ENCODE measurements around the gene NPY4R2.
"Not testable (repeated sequence)": the region's sequence is repeated elsewhere in the genome, so short reads cannot be mapped to it uniquely, and the experiment has no call there.

Gene NPY4R2, protein sequence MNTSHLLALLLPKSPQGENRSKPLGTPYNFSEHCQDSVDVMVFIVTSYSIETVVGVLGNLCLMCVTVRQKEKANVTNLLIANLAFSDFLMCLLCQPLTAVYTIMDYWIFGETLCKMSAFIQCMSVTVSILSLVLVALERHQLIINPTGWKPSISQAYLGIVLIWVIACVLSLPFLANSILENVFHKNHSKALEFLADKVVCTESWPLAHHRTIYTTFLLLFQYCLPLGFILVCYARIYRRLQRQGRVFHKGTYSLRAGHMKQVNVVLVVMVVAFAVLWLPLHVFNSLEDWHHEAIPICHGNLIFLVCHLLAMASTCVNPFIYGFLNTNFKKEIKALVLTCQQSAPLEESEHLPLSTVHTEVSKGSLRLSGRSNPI

GRCh38 chr10:47918475-47918874, at the start of gene NPY4R2:
NPY4R2 (plus strand) TSS chr10:47918662; CDS start chr10:47921988, 3,326 bp downstream.
- not testable (repeated sequence) for DNase-seq (ENCODE audit: low read depth, low spot score)

GRCh38 chr10:47870887-47871286, 47.6 kb upstream of the NPY4R2 start:
- DNase-seq (ENCODE audit: low read depth, low spot score) = not testable (repeated sequence)

DNA sequence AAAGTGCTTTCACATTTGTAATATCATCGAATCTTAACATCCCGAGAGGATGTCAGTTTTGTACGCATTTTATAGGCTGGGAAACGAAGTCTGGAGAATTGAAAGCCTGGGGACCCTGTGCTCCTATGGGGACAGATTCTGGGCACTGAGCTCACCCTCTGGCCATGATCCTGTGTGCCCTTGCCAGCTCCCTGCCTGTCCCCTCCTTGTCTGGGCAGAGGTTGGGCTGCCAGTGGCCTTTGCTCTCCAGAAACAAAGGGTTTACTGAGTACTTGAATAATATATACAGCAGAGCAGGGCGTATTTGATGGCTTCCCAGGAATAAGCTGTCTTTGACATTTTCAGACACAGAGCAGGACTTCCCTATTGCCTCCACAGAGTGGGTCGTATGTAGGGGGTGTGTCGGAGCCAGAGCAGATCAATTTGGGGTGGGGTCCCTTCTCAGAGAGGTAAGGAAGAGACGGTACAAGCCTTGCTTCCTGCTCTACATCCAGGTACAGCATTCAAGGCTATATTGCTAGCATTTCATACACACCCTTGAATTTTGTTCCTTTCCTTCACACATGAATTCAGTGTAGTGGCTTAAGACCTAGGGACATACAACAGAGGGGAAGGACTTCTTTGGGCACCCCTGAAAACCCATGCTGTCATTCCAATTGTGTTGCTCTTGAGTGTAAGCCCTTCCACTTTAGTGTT, 46.8 kb upstream of the NPY4R2 start:
- not testable (repeated sequence) for DNase-seq (ENCODE audit: low read depth, low spot score)

DNA sequence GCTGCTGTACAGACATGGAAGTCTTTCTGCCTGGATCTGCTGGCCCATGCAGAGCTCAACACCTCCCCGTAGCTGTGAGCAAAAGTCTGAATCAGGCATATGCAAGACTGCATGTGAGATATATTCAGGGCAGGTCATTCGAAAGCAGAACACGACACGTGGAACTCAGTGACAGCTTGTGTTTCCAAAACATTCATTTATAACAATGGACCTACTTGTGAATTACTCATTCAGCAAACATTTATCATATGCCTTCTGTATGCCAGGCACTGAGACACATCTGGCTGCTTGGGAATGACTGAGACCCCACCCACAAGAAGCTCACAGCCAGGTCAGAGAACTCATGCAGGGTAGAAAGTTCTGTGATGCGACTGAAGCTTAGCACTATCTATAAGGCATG, 46.2 kb upstream of the NPY4R2 start:
- DNase-seq (ENCODE audit: low read depth, low spot score) = not testable (repeated sequence)

DNA sequence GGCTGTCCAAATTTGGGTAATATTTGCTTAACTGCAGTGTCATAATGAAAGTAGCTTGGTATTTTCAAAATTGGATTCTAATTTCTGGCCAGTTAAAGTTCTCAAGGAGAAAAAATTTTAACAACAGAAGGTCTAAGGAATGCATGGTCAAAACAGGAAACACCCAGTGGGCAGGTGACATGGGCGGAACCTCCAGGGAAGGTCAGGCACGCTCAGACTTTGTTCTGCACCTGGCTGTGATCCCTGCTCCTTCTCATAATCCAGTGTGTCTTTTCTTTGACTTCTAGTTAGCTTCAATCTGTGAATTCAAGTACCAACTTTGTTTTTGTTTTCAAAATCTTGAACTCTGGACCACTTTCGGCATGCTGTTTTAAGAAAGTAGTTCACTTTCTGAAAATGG, 34.2 kb upstream of the NPY4R2 start:
- not testable (repeated sequence) for DNase-seq (ENCODE audit: low read depth, low spot score)

- DNase-seq (ENCODE audit: low read depth, low spot score) = not testable (repeated sequence)
Observed at GRCh38 chr10:47884934-47885333, 33.5 kb upstream of the NPY4R2 start.

DNA sequence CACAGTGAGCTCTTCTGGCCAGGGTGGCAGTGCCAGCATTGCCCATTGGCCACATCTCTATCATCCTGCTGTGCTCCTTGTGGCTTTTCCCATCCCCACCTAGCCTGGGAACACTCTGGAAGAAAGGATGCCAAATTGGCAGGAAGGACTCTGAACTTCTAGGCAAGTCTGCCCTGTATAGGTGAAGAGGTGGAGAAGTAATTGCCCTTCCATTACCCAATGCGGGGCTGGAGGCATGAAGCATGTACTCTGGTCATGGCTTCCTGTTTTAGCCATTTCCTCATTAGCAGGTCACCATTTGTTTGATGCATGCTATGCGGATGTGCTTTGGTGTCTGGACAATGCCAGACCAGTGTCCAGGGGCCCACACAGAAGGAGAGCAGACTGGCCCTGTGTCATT, 32.1 kb upstream of the NPY4R2 start:
- DNase-seq (ENCODE audit: low read depth, low spot score) = not testable (repeated sequence)

GRCh38 chr10:47886827-47887226, 31.6 kb upstream of the NPY4R2 start:
- not testable (repeated sequence) for DNase-seq (ENCODE audit: low read depth, low spot score)

- not testable (repeated sequence) for DNase-seq (ENCODE audit: low read depth, low spot score)
Observed at GRCh38 chr10:47890737-47891136, 27.7 kb upstream of the NPY4R2 start.

- not testable (repeated sequence) for DNase-seq (ENCODE audit: low read depth, low spot score)
Observed at GRCh38 chr10:47892494-47893261, 25.8 kb upstream of the NPY4R2 start.

DNA sequence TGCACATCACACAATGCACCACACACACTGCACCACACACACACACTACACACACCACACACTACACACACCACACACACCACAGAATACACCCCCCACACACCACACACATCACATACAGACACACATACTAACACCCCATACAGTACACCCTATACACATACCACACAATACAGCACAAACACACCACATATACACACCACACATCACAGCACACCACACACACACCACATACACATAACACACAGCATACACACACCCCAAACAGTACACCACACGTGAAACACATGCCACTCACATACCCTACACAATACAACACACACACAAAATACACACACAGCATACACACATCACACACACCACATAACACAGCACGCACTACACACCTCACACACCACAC, 23.9 kb upstream of the NPY4R2 start:
- DNase-seq (ENCODE audit: low read depth, low spot score) = not testable (repeated sequence)

GRCh38 chr10:47897813-47898212, 20.6 kb upstream of the NPY4R2 start:
- DNase-seq (ENCODE audit: low read depth, low spot score) = not testable (repeated sequence)

DNA sequence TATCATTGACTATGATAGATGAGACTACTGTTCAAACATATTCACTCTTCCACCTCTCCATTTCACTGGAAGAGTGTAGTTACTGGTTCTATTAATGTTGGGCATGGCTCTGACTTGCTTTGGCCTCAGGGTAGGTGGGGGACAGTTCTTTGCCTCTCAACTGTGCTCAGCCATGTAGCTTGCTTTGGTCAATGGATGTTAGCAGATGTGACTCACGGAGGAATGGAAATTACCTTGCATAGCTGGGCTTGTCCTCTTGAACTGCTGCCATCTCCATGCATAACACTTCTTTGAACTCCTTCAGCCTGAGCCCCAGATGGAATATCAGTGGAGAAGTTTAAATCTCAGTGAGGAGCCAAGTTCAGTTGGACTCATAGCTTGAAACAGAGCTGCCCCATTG, 9.1 kb upstream of the NPY4R2 start:
- not testable (repeated sequence) for DNase-seq (ENCODE audit: low read depth, low spot score)

GRCh38 chr10:47910486-47910885, 8.0 kb upstream of the NPY4R2 start:
- not testable (repeated sequence) for DNase-seq (ENCODE audit: low read depth, low spot score)

DNA sequence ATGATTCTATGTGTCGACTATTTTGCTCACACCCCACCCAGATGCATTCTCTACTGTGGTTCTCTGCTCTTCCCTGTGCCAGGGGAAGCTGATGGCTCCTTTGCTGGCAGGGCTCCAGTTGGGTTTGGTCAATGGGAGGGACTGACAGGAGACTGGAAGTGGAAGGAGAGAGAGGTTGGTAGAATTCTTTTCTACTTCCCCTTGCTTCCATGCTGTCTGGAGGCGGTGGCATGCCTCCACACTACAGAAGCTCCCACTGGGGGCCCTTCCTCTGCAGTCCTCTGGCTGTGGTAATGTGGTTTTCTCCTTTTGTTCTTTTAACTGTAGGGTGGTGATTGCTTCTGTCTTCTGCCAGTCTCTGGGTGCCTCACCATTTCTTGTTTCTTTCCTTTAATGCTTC, 4.4 kb upstream of the NPY4R2 start:
- not testable (repeated sequence) for DNase-seq (ENCODE audit: low read depth, low spot score)

DNA sequence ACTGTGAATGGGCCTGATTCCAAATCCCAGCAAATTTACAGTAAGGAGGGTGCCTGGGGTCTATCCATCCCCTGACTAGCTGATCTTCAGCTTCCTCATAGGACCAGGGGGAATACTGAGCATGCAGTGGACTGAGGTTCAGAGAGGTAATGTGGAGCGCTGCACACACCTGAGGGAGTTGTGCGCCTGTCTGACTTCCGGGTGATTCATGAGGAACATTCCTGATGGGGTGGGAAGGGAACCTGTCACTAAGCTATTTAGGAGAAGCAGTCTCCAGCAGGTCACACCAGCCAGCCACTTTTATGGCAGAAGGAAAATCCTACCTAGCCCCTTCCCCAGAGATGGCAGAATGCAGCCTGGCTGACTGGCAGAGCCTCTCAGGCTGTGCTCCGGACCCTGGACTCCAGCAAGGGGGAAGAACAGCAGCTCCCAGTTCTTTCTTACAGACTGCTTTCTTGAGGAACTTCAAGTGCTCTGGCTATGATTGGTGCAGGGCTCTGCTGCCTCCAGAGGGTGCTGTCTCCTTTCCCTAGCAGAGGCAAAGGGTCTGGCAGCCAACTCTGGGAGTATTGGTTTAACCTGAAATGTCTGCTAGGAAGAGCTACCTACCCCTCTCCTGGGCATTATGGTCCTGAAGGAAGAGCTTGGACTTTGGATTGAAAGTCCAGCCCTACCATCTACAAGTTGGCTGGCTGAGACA, 2.5 kb upstream of the NPY4R2 start:
- DNase-seq (ENCODE audit: low read depth, low spot score) = not testable (repeated sequence)

DNA sequence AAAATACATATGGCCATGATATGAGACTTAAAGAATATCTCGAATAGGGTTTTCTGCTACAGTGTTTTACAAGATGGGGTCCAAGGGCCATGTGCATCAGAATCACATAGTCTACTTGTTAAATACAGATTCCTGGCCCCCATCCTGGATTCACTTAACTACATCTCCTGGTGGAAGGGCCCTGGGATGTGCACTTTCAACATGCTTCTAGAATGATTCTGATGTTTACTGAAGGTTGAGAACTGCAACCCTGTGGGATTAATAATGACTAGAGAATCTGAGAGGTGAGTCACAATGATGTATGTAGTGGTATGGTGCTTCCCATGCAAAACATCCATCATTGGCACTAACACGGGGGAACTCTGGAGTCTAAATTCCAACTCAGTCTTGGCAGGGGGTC, 2.1 kb downstream of the NPY4R2 start:
- DNase-seq (ENCODE audit: low read depth, low spot score) = not testable (repeated sequence)

- not testable (repeated sequence) for DNase-seq (ENCODE audit: low read depth, low spot score)
Observed at GRCh38 chr10:47922503-47922902, 4.0 kb downstream of the NPY4R2 start.

DNA sequence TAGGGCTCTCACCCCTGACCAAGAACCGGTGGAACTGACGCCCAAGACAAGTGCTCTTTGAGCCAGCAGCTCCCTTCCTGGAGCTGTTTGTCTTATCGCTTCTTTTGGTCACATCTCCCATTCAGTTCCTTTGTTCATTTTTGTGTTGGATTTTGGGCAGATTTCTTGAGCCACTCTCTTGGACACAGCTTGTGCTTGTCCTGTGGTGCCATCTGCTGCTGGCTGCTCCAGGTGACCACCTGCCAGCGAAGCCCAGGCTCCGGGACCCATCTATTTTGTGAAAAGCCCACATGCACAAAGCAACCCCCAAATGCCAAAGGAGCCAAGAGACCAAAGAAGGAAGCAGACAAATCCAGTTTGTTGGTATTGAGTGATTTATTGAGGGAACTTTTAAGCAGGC, 6.2 kb downstream of the NPY4R2 start:
- not testable (repeated sequence) for DNase-seq (ENCODE audit: low read depth, low spot score)

- not testable (repeated sequence) for DNase-seq (ENCODE audit: low read depth, low spot score)
Observed at GRCh38 chr10:47927147-47927916, 8.9 kb downstream of the NPY4R2 start.

DNA sequence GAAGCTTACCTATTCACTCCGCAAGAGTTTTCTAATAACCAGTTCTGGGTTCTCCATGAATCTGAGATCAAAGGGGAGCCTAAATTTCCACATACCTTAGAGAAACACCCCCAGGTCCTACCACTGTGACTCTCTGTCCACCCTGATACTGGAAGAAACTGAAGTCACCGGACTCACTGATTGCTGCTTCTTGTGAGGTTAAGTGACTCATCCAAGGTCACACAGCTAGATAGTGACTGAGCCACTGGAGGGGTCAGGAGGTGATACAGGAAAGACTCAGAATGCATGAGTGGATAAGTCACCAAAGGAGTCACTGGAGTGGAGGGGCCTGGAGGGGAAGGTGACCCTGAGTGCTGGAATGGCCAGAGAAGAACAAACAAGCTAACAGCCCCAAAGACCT, 9.8 kb downstream of the NPY4R2 start:
- DNase-seq (ENCODE audit: low read depth, low spot score) = not testable (repeated sequence)
